ENCODE data around the gene CLDN15.

CLDN15 gene

DNA sequence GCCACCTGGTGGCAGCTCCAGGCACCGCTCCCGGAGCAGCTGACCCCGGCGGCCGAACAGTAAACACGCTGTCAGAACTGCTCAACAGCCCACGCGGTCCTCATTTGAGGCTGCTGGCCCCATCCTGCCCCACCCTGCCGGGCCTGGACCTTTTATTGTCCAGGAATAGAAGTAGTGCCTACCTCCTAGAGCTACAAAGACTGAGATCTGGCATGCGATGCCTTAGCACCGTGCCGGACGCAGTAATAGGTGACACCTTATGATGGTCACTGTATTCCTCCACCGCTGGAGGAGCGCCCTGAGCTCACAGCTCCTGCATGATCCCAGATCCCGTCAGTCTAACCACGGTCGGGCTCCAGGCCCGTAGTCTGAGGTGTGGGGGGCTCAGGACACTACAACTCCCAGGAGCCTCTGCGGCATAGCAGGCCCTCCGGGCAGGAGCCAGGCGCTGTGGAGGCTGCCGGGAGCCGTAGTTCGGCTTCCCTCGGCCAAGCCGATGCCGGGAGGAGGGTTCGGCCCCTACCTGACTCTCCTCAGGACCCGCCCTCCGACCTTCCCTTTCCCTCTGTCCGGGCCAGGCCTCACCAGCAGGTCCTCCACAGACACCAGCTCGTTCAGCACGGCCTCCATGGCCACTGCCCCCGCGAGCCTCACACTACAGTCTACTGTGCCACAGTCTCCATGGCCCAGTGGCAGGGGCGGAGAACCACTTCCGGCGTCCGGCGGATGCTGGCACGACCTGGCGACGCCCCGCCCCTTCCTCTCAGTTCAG is 7.0 kb upstream of the CLDN15 start, which contains the start of gene FIS1:
TSS of gene FIS1 (minus strand) at position 707 of the 772 bp plus-strand sequence. CDS start at position 630, 77 bp downstream.
- DNase-seq (ENCODE audit: low read depth in 2 of 2): peak; percentile 92 to 93

DNA sequence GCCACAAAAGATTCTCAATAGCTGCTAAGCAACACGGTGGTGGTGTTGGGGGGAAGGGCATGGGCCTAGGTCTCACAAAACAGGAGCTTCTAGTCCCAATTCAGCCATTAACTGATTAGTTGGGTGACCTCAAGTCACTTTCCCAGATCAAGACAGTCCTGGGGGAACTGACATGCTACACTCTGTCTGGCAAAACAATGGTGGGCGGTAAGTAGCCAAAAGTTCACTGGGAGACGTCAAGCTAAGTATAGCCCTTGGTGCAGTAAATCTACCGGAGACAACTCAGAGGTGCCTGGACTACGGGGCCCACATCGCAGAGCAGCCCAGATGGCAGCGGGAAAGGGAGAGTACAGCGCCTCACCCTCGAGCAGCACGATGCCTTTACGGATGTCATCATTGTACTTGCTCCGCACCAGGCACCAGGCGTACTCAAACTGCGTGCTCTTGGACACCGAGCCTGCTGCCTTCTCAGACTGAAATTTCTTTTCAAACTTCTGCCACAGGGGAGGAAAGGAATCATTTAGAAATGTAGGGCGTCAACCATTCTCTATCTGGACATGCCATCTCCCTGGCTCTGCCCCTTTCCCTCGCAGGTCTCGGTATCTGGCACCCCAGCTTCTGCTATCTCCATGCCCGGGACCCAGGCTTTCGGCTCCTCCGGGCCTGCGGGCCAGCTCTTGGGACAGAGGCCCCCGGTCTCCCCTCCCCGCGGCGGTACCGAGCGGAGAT is 6.2 kb upstream of the CLDN15 start:
- DNase-seq (ENCODE audit: low read depth in 2 of 2): no peak

DNA sequence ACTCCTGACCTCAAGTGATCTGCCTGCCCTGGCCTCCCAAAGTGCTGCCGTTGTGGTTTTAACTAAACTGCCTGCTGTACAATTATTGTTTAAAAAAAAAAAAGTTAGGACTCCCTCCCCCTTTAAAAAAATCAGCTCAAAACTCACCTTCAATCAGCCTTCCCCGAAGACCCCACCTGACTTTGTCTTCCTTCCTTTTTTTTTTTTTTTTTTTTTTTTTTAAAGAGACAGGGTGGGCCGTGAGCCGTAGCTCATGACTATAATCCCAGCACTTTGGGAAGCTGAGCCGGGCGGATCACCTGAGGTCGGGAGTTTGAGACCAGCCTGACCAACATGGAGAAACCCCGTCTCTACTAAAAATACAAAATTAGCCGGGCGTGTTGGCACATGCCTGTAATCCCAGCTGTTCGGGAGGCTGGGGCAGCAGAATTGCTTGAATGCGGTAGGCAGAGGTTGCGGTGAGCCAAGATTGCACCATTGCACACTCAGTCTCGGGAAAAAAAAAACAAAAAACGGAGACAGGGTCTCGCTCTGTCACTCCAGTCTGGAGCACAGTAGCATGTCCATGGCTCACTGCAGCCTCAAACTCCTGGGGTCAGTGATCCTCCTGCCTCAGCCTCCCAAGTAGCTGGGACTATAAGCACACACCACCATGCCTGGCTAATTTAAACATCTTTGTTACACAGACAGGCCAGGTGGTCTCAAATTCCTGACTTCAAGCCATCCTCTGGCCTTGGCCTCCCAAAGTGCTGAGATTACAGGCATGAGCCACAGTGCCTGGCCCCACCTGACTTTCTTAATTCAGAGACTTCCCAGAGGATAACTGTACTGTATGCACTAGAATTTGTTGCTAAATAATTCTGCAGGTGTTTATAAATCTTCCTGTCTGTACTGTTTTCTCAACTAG is 4.1 kb upstream of the CLDN15 start:
- DNase-seq (ENCODE audit: low read depth in 2 of 2): no peak

DNA sequence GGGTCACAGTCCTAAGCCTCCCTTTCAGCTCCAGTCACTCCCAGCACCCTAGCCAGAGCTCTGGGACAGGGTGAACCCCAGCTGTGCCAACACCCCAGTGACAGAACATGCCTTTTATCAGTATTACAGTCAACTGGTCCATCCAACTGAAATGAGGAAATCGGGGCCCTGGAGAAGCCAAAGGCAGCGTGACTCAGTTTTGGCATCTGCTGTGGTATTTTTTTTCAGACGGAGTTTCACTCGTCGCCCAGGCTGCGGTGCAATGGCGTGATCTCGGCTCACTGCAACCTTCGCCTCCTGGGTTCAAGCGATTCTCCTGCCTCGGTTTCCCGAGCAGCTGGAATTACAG is 3.4 kb upstream of the CLDN15 start:
- no peak for DNase-seq (ENCODE audit: low read depth in 2 of 2)

DNA sequence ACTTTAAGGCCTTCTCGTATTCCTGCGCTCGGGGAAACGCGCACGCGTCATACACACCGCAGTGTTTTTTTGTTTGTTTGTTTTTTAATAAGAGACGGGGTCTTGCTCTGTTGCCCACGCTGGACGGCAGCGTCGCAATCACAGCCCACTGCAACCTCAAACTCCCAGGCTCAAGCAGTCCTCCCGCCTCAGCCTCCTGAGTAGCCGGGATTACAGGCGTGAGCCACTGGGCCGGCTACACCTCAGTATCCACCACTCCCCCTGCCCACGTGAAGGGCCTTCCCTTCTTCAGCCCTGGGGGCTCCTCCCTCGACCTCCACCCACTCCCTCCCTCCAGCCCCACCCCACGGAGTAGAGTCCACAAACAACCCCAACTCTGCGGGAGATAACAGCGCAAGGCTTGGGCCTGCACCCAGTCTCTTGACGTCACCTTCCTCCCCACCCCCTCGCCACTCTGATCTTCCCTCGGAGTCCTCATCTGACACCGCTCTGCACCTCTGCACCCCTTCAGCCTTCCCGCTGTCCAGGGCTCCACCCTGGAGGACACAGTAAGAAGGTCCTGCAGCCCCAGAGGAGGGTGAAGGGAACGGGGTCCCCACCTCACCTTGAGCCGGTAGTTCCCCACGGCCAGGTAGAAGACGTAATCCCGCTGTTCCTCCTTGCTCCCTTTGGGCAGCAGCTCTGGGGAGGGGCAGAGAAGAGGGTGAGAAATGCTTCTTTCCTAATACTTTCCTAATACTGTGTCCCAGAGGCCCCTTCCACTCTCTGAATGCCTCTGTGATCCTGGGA is 2.8 kb upstream of the CLDN15 start:
- DNase-seq (ENCODE audit: low read depth in 2 of 2): no peak

DNA sequence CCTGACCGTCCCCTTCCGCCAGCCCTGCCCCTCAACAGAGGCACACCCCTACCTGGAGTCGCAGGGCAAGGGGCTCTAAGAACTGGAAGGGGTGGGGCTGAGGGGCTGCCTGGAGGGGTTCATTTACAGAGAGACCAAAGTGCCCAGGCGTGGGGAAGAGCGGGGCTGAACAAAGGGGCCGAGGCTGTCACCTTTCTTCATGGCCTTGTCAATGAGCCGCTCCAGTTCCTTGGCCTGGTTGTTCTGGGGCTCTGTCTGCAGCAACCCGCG is 2.3 kb upstream of the CLDN15 start:
- DNase-seq (ENCODE audit: low read depth in 2 of 2): no peak

DNA sequence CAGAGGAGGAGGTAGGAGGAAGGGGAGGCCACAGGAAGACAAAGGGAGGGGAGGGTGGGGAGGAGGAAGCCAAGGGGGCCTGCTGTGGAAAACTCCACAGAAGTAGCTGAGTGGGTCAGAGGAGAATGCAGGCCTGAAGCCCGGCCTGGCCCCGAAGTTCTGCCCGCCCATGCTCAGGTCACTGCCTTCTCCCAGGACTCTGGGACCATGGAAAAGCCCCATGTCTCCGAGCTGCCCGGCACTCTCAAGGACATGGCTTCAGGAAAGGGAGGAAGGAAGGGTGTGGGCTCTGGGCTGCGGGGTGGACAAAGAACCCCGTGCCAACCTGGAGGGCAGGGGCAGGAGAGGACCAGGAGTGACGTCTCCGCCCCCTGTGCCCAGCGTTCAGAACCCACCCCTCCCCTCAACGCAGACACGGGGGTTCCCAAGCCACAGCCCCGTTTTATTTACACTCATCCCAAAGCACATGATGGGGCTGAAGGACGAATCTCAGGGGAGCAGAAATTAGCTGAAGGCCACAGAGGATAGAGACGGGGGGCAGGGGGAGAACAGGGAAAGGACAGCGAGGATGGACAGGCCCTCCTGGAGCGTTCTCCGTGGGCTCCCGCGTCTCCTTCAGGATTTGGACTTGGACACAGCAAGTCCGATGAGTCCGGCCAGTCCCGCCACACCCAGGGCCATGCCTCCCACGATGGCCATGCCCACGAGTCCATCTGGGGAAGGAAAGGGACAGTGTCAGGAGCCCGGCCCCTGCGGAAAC is 1.8 kb upstream of the CLDN15 start:
- DNase-seq (ENCODE audit: low read depth in 2 of 2): no peak

DNA sequence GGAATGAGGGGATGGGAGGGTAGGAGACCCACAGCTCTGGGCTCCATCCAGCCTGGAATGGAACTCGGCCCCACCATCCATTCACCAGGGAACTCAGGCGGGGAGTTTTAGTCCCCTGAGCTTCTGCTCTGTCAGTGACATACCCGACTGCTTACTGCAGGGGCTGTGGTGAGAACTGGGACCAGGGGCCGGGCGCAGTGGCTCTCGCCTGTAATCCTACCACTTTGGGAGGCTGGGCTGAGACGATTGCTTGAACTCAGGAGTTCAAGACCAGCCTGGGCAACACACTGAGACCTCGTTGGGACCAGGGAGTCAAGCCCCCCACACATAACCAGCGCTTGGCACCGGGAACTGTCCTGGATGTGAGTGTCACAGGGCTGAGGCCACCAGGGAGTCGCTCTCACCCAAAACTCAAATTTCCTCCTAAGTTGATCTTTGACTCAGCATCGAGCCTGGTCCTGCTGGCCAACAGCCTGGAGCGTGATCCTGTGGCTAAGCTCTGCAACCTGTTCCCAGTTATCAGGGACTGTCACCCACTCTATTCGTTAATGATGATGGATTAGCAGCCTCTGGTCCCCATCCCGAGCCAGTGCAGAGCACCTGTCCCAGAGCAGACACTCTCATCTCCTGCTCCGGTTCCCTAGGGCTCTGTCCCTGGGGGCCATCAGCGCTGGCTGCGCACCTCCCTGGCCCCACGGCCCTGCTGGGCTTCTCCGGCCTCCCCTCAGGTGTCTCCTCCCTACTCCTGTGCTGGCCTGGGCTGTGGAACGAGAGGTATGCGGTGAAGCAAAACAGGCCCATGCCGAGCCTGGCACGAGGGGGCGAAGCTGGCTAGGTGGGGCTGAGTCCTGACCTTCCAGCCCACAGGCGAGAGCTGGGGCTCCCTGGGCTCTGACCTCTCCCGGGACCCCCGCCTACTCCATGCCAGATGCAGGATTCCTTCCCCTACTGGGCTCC is 902 bp upstream of the CLDN15 start:
- DNase-seq (ENCODE audit: low read depth in 2 of 2): no peak

DNA sequence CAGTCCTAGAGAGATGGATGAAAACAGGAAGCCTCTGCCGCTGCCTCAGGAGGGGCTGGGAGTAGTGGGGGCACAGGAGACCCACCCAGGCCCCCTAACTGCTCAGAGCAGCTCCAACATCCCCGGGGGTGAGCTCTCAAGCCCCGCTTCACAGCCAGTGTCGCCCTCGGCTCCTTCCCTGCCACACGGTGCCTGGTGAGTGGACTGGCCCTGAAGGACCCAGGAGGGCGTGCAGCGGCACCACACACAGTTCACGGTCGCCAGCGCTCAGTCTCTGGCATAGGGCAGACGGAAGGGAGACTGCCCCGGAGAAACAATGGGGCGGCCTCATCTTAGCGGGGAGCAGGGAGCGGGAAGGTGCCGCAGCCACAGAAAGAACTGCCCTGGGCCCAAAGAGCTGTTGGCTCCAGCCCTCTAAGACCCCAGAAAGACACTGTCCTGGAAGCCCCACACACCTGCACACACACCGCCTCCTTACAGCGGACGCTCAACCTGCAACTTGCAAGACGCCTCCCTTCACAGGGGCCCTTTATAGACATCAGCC is 1.2 kb downstream of the CLDN15 start:
- DNase-seq (ENCODE audit: low read depth in 2 of 2): no peak

DNA sequence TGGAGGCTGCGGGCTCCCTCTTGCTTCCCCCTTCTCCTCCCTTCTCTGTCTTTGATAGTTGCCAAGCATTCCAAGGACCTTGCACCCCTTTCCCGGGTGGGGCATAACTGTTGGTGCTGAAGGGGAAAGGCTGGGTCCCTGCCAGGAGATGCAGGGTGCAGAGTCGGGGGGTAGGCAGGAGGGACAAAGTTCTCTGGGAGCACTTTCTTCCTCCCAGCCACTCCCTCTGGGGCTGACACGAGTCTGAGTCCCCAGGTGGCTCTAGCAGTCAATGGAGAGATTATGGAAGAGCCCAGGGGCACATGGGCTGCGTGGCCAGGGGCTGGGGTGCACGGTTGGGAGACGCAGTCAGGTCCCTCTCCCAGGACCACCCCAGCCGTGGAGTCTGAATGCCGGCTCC is 2.1 kb downstream of the CLDN15 start:
- DNase-seq (ENCODE audit: low read depth in 2 of 2): no peak

DNA sequence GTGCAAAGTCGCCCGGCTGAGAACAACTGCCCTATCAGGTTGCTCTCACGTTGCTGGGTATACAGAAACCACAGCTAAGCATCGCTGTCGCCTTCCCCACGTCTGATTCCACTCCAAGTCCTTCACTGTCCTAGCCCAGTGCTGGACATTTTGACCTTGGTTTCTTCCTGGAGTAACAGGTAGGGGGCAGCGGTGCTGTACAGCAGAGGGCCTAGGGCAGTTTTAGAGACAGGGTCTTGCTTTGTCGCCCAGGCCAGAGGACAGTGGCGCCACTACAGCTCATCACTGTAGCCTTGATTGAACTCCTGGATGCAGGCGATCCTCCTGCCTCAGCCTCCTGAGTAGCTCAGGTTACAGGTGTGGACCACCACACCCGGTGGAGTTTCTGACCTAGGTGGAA is 2.6 kb downstream of the CLDN15 start:
- DNase-seq (ENCODE audit: low read depth in 2 of 2): no peak

DNA sequence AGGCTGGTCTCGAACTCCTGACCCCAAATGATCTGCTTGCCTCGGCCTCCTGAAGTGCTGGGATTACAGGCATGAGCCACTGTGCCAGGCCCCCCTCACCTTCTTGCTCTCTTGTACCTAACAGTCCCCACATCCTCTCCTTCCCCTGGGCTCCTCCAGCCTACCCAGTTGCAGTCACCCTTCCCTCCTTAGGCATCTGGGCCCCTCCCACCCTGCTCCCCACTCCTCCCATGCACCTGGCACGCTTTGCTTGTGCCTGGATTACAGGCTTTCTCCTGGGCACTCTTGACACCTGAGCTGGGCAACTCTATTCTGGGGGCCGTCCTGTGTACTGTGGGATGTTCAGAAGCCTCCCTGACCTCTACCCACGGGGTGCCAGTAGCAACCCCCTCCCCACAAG is 3.0 kb downstream of the CLDN15 start:
- no peak for DNase-seq (ENCODE audit: low read depth in 2 of 2)

DNA sequence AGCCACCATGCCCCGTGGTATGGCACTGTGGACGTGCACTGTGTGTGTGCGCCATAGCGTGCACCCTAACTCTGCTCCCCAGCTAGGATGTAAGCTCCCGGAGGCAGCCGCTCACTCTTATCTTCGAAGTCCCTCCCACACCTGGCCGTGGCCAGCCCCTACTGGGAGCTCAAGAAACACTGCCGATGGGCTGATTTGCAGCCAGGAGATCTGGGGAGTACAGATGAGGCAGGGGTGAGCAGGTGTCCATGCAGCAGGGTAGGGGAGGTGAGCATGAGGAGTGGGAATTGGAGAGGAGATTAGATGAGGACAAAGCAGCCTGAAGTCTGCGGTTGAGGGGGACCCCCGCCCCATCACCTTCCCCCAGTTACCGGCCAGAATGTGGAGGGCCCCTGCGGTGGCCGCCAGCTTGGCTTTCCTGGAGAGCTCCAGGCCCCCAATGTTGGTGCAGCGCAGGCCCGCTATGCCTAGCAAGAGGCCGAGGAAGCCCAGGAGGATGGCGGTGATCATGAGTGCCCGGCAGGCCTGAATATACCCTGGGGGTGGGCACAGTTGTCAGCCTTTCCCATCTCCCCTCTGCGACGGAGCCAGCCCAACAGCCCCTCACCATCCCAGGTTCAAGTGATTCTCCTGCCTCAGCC is 3.6 kb downstream of the CLDN15 start:
- no peak for DNase-seq (ENCODE audit: low read depth in 2 of 2)

DNA sequence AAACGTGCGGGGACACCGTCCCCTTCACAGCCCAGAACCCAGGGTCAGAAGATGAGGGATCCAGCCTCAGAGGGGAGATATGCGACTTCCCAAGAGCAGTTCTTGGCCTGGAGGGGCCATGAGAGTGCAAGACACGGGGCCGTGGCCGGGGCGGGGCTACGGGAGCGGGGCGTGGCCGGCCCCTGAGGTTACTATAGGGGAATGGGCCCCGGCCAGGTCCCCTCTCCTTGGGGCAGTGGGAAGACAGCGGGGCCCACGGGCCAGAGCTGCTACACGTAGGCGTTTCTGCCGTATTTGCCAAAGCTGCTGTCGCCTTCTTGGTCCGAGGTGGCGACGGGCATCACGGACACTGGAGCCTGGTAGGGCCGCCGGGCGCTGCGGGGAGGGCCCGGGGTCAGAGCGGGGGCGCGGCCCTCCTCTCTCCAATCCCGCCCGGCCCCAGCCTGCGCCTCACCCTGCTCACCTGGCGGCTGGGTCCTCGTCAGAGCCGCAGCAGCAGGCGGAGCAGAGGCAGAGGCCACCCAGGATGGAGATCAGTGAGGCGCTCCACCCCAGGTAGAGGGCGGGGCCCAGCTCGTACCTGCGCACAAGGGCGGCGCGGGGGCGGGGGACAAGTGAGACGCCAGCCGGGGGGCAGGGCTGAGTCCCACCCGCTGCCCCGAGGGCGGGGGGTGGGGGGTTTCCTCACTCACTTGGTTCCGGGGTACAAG is 5.3 kb downstream of the CLDN15 start:
- DNase-seq (ENCODE audit: low read depth in 2 of 2): no peak

DNA sequence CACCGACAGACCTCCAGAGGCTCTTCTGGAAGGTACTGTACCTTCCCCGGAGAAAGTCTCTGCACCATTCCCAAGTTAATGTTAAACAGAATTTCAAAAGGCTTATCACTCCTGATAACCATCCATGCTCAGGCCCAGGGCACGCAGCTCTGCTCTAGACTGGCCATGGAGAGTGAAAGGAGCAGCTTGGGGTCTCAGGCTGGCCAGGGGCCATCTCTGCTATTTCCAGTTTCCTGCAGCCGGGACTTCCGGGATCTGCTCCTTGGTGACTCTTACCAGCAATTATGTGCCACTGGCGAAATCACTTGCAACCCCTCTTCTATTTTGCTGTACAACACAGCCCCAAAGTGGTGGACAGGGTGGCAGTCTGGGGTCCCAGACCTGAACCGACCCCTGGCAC is 6.0 kb downstream of the CLDN15 start:
- DNase-seq (ENCODE audit: low read depth in 2 of 2): no peak

DNA sequence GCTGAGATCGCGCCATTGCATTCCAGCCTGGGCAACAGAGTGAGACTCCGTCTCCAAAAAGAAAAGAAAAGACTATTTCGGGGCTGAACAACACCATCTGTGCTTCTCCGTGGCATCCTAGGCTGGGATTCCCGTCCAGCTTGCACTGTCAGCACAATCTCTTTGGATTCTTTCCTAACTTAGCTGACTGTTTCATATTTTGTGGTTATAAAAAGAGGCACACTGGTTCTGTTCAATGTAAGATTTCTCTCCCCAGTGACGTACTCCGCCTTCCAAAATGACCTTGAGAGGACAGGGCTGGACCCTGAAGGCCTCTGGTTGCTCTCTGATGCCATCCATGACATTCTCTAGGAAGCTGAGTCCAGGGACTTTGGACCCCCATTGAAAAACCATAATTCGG is 10.9 kb downstream of the CLDN15 start:
- no peak for DNase-seq (ENCODE audit: low read depth in 2 of 2)

DNA sequence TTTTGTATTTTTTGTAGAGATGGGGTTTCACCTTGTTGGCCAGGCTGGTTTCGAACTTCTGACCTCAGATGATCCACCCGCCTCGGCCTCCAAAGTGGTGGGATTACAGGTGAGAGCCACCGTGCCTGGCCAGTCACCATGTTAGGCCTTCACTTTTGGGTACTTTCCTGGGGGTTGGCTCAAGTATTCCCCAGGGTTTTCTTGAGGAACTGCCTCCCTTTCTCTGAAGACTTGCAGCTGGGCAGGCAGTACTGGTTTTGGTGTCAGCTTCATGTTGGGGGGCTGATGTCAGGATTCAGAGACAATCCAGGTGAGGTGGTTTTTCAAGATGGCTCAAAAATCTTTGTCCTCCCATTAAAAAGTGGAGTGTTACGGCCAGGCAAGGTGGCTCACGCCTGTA is 12.0 kb downstream of the CLDN15 start:
- no peak for DNase-seq (ENCODE audit: low read depth in 2 of 2)

DNA sequence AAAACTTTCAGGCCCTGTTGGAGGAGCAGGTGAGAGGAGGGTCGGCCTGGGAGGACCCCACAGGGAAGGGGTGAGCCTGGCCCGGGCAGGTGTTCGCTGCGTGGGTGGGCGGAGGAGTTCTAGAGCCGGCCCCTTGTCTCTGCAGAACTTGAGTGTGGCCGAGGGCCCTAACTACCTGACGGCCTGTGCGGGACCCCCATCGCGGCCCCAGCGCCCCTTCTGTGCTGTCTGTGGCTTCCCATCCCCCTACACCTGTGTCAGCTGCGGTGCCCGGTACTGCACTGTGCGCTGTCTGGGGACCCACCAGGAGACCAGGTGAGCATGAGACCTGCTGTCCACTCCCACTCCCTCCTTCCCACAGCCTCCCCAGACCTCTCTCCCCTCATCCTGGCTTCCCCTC is 14.1 kb downstream of the CLDN15 start:
- no peak for DNase-seq (ENCODE audit: low read depth in 2 of 2)
